ENCODE measurements around the gene NOD2. TPM values are rescaled to one million over a fixed set of nuclear protein-coding genes. Genes with fewer than 3 reads are reported as not detected.

The NOD2 gene
- total and polyA plus RNA-seq, 2 experiments from 2014 or later: 0.05 TPM; not detected in 1

DNA sequence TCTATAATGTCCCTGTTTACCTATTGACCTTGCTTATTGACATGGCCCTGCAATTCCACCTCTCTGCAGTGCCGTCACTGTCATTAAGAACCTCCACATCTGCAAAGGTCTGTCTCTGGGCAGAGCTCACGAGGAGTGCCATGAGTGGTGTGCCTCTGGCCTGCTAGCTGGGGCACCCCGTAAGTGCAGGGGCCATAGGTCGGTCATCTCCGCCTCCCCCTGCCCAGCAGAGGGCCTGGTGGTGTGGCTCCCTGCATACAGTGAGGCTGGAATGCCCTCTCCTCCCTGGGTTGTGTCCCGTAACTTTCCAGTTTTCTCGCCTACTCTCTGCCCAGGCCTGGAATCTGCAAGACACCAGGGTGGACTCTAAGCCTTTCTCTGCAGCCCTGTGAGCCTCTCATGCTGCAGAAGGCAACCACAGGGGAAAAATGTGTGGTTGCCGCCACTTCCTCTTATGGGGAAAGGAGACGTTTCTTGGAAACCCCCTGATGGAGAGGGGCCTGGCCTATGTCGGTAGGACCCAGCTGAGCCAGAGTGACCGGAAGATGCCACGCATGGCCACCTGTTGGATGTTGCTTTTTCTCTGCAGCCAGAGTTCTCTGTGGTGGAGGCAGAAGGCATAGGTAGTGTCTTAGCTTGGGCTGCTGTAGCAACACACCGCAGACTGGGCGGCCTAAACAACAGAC is 9.6 kb upstream of the NOD2 start:
- Histone ChIP-seq H3K27me3 (no peaks in the 10 kb centered on the region), H3K9me3 (ENCODE audit: low read depth) (no peaks in the 10 kb centered on the region), H3K27ac (no peak overlapping the region), H3K36me3 (no peaks in the 10 kb centered on the region), H3K4me1 (ENCODE audit: low read depth) (no peaks in the 10 kb centered on the region), H3K4me3 (no peak overlapping the region)
- no peak for DNase-seq (ENCODE audit: low read depth in 1 of 2, low spot score in 1 of 2)
- TF ChIP-seq, protein P1, sequence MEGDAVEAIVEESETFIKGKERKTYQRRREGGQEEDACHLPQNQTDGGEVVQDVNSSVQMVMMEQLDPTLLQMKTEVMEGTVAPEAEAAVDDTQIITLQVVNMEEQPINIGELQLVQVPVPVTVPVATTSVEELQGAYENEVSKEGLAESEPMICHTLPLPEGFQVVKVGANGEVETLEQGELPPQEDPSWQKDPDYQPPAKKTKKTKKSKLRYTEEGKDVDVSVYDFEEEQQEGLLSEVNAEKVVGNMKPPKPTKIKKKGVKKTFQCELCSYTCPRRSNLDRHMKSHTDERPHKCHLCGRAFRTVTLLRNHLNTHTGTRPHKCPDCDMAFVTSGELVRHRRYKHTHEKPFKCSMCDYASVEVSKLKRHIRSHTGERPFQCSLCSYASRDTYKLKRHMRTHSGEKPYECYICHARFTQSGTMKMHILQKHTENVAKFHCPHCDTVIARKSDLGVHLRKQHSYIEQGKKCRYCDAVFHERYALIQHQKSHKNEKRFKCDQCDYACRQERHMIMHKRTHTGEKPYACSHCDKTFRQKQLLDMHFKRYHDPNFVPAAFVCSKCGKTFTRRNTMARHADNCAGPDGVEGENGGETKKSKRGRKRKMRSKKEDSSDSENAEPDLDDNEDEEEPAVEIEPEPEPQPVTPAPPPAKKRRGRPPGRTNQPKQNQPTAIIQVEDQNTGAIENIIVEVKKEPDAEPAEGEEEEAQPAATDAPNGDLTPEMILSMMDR (IDR thresholded peaks at IDR 0.05; ENCODE audit: low read depth, low read length): no peak

DNA sequence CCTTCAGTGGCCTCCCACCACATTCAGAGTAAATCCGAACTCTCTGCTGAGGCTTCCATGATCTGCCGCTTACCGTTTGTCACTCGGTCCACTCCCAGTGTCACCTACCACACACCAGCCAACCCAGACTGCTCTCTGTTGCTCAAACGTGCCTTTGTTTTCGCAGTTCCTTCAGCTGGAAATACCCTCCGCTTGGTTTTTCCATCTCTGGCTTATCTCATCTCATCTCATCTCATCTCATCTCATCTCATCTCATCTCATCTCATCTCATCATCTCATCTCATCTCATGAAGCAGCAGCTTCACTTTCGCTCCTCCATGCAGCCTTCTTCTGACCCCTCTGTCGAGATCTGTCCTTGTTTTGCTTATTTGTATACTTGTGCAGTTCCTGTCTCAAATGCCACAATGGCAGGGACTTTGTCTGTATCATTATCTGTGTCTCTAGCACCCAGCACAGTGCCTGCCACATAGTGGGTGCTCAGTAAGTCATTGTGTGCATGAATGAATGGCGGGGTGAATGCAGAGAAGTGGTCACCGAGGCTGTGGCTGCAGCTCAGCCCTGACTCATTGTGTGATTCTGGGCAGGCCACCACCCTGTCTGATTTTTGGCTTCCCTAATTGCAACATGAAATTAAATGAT is 8.5 kb upstream of the NOD2 start:
- Histone ChIP-seq H3K9me3 (ENCODE audit: low read depth) (no peaks in the 10 kb centered on the region), H3K4me1 (ENCODE audit: low read depth) (no peaks in the 10 kb centered on the region), H3K4me3 (no peak overlapping the region), H3K36me3 (no peaks in the 10 kb centered on the region), H3K27me3 (no peaks in the 10 kb centered on the region), H3K27ac (no peak overlapping the region)
- TF ChIP-seq, protein P1 (IDR thresholded peaks at IDR 0.05; ENCODE audit: low read depth, low read length): no peak
- no peak for DNase-seq (ENCODE audit: low read depth in 1 of 2, low spot score in 1 of 2)

DNA sequence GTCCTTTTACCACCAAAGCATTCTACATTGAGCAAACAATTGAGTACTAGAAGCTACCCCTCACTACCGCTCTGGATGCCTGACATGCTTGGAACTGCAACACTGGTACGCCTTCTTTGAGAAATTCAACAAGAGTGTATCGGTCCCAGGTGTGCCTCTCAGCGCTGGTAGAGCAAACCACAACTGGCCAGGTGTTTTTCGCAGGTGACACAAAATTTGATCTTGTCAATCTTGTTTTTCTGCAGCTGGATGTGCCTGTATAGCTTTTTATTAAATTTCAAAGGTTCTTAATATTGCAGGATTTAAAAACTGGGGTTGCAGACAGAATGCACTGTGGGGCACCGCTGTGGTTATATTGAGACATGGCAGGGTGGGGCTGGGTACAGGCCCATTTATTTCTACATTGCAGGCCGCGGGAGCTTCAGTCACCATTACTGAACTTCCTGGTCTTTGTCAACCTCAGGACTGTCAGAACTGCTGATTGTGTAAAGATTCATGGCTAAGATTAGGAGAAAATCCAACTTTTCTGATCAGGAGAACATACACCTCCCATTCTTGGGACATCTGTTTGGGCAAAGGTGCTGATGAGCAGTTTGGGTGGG is 7.8 kb upstream of the NOD2 start:
- TF ChIP-seq, protein P1 (IDR thresholded peaks at IDR 0.05; ENCODE audit: low read depth, low read length): no peak
- Histone ChIP-seq H3K4me1 (ENCODE audit: low read depth) (no peaks in the 10 kb centered on the region), H3K36me3 (no peaks in the 10 kb centered on the region), H3K27ac (no peak overlapping the region), H3K27me3 (no peaks in the 10 kb centered on the region), H3K9me3 (ENCODE audit: low read depth) (no peaks in the 10 kb centered on the region), H3K4me3 (no peak overlapping the region)
- no peak for DNase-seq (ENCODE audit: low read depth in 1 of 2, low spot score in 1 of 2)

DNA sequence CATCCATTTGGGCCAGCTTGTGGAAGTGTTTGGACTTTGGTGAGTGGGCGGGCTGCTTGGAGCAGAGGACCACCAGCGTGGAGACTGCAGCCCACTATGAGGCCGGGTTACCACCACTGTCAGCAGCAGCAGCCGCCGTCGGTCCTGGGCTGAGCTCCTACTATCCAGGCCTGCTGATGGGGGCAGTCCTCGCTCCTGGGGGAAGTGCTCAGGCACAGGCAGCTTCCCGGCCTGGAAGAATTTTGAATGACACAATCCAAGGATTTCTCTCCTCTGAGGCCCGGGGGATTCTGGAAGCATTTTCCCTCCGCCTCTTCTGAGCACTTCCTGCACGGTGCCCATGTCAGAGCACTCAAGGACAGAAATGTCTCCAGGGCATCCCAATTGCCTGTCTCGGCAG is 5.3 kb upstream of the NOD2 start:
- Histone ChIP-seq H3K36me3 (no peaks in the 10 kb centered on the region), H3K27me3 (peaks cover 17% of the 10 kb centered on the region), H3K4me1 (ENCODE audit: low read depth) (no peaks in the 10 kb centered on the region), H3K4me3 (no peak overlapping the region), H3K27ac (no peak overlapping the region), H3K9me3 (ENCODE audit: low read depth) (no peaks in the 10 kb centered on the region)
- DNase-seq (ENCODE audit: low read depth in 1 of 2, low spot score in 1 of 2): peak in 1 of 2 donors; percentile 21
- TF ChIP-seq, protein P1 (IDR thresholded peaks at IDR 0.05; ENCODE audit: low read depth, low read length): no peak

DNA sequence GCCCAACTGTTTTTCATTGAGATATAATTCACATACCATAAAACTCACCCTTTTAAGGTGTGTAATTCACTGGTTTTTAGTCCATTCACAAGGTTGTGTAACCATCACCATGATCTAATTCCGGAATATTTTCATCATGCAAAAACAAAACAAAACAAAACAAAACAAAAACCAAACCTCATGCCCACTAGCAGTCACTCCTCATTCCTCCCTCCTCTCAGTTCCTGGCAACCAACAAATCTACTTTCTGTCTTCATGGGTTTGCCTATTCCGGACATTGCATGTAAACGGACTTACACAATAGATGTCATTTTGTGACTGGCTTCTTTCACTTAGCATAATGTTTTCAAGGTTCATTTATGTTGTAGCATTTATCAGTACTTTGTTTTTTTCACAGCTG is 4.5 kb upstream of the NOD2 start:
- no peak overlapping the region for H3K27ac ChIP-seq
- H3K9me3 ChIP-seq (ENCODE audit: low read depth): no peaks in the 10 kb centered on the region
- TF ChIP-seq, protein P1 (IDR thresholded peaks at IDR 0.05; ENCODE audit: low read depth, low read length): no peak
- no peaks in the 10 kb centered on the region for H3K36me3 ChIP-seq
- no peaks in the 10 kb centered on the region for H3K4me1 ChIP-seq (ENCODE audit: low read depth)
- H3K4me3 ChIP-seq: no peak overlapping the region
- no peak for DNase-seq (ENCODE audit: low read depth in 1 of 2, low spot score in 1 of 2)
- H3K27me3 ChIP-seq: peaks cover 25% of the 10 kb centered on the region
